22Rv1 (cell line): ENCODE data around the gene NELL1.
"Not testable (repeated sequence)": the region's sequence is repeated elsewhere in the genome, so short reads cannot be mapped to it uniquely, and the experiment has no call there.

Experiments
- H3K27ac ChIP-seq: fragments of 450-650 bp; 2 replicates; pipeline ENCODE4 v1.5.1; 2017
- CTCF ChIP-seq: fragments of 450-650 bp; IDR thresholded peaks from 2 replicates; pipeline ENCODE4 v1.5.1; 2017; ENCODE audit warnings: mild to moderate bottlenecking
- ZFX ChIP-seq: fragments of 450-650 bp; IDR thresholded peaks from 2 replicates; pipeline ENCODE4 v1.6.1; 2017; ENCODE audit warnings: antibody characterized with exemption, borderline replicate concordance

NELL1 gene

GRCh38 chr11:21268036-21268435 lies 598.6 kb downstream of the NELL1 start:
- no peak for TF ChIP-seq ZFX
- no peak for TF ChIP-seq CTCF
- H3K27ac ChIP-seq = no peak overlapping the region

DNA sequence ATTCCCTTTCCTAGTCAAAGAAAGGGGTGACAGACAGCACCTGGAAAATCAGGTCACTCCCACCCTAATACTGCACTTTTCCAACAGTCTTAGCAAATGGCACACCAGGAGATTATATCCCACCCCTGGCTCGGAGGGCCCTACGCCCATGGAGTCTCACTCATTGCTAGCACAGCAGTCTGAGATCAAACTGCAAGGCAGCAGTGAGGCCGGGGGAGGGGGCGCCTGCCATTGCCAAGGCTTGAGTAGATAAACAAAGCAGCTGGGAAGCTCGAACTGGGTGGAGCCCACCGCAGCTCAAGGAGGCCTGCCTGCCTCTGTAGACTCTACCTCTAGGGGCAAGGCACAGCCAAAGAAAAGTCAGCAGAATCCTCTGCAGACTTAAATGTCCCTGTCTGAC lies 602.8 kb downstream of the NELL1 start:
- H3K27ac ChIP-seq = not testable (repeated sequence)

DNA sequence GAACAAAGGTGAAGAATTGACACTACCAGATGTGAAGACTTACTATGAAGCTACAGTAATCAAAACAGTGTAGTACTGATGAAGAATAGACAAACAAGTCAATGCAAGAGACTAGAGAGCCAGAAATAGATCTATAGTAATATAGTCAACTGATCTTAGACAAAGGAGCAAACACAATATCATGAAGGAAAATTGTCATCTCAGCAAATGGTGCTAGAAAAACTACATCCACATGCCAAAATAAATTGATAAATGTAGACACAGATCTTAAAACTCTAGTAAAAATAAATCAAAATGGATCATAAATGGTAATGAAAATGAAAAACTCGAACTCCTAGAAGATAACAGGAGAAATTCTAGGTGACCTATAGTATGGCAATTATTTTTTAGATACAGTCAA lies 609.5 kb downstream of the NELL1 start:
- no peak overlapping the region for H3K27ac ChIP-seq
- TF ChIP-seq ZFX (no peak), CTCF (no peak)

- H3K27ac ChIP-seq = no peak overlapping the region
- TF ChIP-seq CTCF (no peak), ZFX (no peak)
These were observed 615.7 kb downstream of the NELL1 start for GRCh38 chr11:21285104-21285503.

DNA sequence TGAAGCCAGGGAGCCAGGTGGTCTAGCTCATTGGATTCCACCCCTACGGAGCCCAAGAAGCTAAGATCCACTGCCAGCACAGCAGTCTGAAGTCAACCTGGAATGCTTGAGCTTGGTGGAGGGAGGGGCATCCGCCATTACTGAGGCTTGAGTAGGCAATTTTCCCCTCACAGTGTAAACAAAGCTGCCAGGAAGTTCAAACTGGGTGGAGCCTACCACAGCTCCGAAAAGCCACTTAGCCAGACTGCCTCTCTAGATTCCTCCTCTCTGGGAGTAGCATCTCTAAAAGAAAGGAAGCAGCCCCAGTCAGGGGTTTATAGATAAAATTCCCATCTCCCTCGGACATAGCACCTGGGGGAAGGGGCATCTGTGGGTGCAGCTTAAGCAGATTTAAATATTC lies 620.3 kb downstream of the NELL1 start:
- TF ChIP-seq ZFX (no peak), CTCF (no peak)
- H3K27ac ChIP-seq = no peak overlapping the region

GRCh38 chr11:21295508-21295907 lies 626.1 kb downstream of the NELL1 start:
- no peak overlapping the region for H3K27ac ChIP-seq
- TF ChIP-seq CTCF (no peak), ZFX (no peak)

- no peak overlapping the region for H3K27ac ChIP-seq
- TF ChIP-seq CTCF (no peak), ZFX (no peak)
These were observed 632.6 kb downstream of the NELL1 start for GRCh38 chr11:21301981-21302380.

GRCh38 chr11:21306739-21307358 lies 637.5 kb downstream of the NELL1 start:
- TF ChIP-seq CTCF (no peak), ZFX (no peak)
- H3K27ac ChIP-seq = no peak overlapping the region
